HG02870 (cell line): Measurements from ENCODE around the gene RNF113B.
A peak's percentile ranks its signal among the peaks of the same experiment; 100 is the strongest.

Source experiments
- ATAC-seq: cut with Tn5 transposase; IDR thresholded peaks from one replicate; pipeline ENCODE4 v1.9.1; 2021; ENCODE audit warnings: mild to moderate bottlenecking, moderate library complexity; ENCODE audit not compliant: unreplicated experiment

The RNF113B gene

DNA sequence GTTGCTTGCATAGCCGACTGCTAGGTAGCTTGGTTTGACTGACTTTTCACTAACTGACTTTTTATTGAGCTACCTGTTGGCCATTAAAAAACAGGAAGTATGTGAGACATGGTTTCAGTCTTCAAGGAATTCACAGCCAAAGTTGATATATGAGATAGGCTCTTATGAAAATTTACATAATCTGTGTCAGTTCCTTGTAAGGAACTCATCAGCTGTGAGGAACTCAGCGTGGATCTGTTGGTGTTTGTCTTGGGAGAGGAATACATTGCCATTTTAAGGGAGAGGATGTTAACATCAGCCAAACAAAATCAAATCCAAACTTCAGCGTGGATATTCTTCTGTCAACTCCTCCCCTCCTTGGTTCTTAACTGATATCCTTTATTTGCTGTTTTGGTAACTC lies 2.0 kb downstream of the RNF113B start:
- no peak for ATAC-seq

DNA sequence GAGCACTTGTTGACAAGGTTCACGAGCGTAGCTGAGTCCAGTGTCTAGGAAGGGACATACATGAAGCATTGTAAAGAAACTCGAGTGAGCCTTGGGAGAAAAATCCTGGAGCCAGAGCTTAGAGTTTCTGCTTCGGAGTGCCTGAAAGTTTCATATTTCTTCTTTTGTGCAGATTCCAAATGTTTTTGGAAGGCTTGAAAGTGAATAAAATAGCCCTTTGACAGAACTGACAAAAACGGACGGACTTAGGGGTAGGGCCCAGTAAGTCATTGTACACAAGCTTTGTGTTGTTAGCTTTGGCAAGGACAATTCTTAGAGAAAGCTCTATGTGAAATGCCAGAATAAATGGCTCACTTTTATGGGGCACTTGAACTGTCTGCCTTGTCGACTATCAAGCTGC lies 2.8 kb downstream of the RNF113B start:
- no peak for ATAC-seq

DNA sequence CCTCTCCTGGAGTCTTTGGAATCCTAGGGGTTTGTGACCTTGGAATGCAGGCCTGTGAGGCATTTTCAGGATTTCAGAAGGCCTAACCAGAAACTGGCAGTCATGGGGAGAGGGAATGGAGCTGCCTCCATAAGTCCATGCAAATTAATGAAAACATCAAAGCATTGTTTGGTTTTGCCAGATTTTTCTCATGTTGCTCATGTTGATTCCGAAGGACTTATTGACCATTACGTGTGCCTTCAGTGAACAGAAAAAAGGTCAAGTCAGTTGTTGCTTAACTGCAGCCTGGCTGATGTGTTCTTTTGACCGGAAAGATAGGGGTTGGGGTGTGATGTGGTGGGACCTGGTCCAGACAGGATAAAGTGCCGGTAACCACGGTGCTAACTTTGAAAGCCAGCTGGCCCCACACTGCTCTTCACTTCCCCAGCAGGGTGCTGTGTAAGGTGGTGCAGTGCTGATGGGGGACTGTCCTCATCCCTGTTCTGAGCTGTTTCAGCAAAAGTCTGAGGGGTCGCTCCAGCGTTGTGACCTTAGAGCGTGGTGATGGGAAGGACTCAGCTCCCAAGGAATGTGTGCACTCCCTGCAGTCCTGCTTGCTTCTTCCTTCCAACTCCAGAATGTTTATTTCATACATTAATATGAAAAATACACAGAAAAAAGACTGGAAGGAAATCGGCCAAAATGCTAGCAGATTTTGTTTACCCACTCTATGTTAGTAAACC lies 3.5 kb downstream of the RNF113B start:
- no peak for ATAC-seq

DNA sequence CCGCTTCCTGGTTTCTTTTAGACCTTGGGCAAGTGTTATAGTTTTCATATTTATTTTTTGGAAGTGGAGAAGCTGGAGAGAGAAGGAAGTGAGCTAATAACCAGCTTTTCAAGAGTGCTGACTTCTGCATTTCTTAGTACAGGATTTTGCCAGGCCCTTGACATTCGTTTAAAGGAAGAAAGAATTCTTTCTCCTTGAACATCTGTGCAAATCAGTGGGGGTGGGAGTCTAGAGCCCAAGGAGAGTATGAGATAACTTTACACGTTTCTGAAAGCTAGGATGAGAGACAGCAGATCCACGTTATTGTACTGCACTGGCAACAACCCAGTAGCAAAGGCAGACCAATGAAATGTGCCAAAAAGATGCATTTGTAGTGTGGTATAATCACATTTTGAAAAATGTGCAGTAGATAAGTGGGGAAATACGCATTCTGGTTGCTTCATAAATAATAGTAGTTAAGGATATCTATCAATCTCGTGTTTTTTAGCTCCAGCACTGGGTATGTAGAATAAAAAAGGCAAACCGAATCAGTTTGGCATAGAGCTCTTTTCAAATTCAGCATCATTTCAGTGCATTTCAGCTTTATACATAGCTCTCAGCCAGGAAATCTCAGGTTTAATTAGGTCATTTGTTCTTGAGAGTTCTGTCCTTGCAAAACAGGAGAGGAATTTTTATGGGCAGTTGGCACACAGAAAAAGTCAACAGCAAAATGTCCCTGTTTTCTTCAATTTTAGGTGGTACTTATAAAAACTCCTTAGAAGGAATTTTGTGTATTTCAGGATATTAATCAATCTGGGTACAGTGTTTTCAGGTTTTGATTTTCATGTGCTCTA lies 4.3 kb downstream of the RNF113B start:
- no peak for ATAC-seq

DNA sequence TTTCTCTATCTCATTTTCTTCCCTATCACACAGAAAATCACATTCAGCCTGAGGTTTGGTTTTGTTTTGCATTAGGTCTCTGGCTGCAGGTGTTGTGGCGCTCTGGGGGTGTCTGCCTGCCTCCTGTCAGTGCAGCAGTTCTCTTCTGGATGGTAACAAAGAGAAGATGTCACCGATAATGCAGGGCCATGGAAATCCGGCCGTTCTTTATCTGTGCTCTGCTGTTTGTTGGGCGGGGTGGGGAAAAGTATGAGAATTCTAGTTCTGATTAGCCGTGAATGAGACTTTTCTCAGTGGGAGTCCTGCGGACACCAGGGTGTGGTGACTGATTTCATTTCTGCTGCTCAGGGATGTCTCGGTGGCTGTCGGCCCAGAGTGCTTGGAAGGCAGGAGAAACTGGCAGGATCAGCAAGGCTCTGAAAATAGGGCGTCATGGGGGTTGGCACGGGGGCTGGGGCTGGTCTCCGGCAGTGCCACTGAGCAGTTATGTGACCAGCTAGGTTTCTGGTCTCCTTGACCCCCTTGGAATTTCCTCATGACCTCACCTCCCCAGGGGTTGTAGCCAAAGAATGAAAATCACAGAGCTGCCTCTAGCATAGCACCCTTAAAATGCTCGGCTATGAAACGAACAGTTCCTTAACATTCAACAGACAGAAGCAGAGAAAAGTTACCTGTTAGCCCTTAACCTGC lies 5.0 kb downstream of the RNF113B start:
- no peak for ATAC-seq

DNA sequence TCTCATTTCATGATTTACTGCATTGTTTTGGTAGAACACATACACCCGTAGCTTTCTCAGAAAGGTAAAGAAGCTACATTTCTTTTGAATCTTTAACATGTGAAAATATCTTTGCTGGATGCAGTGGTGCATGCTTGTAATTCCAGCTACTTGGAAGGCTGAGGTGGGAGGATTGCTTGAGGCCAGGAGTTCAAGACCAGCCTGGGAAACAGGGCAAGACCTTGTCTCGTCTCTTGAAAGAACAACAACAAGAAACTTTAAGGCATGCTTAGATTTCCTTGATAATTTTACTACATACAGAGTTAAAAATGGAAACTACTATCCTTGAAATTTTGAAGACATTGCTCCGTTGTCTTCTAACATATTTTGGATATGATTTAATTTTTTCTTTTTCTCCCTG lies 7.7 kb downstream of the RNF113B start:
- ATAC-seq = no peak

DNA sequence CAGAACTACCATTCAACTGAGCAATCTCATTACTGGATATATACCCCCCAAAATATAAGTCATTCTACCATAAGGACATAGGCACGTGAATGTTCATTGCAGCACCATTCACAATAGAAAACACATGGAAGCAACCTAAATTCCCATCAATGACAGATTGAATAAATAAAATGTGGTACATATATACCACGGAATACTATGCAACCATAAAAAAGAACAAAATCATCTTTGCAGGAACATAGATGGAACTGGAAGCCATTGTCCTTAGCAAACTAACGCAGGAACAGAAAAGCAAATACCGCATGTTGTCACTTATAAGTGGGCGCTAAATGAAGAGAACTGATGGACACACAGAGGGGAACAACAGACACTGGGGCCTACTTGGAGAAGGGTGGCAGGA lies 14.1 kb downstream of the RNF113B start:
- ATAC-seq = no peak

DNA sequence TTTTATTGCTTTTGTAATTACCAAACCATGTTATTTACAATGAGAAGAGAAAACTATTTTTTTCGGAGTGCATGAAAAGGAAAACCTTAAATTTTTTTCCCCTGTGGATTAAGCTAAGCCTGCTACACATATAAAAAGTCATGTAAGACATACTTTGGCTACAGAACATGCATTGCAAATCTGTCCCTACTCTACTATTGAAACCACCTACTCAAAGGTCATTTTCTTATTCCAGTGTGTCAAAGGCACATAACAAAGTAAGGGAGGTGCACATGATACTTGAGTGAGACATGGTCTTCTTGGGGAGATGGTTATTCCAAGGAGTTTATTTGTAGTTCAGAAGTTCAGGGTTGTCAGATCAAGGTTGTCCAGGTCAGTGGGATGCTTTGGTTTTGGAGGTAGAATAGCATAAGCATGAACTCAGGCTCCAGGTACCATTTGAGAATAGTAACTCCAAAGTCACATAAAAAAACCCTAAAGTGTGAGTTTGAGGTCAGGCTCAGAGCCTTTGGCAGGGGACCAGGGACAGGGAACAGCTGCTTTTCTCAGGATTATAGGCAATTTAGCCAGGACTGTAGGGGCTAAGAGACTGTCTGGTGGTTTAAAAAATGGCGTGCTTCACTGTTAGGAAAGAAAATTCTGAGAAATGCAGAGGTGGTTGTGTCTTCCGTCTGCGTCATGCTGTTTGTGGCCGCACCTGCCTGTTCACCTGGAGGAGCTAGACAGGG lies 18.7 kb downstream of the RNF113B start:
- no peak for ATAC-seq

DNA sequence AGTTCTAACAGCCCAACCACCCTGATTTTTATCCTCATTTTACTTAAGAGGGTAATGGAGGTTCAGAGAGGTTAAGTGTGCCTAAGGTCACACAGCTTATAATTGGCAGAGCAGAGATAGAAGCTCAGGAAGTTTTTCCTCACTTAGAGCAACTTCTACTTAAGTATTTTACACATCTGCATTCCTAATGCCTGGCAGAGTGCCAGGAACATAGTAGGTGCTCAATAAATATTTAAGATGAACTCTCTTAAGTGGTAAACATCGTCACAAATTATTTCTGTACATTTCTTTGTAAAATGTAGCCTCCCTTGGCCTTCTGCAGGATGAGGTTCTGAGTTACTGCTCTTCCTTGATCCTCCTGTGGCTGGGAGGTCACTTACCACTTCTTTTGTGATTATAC lies 19.5 kb downstream of the RNF113B start:
- no peak for ATAC-seq

DNA sequence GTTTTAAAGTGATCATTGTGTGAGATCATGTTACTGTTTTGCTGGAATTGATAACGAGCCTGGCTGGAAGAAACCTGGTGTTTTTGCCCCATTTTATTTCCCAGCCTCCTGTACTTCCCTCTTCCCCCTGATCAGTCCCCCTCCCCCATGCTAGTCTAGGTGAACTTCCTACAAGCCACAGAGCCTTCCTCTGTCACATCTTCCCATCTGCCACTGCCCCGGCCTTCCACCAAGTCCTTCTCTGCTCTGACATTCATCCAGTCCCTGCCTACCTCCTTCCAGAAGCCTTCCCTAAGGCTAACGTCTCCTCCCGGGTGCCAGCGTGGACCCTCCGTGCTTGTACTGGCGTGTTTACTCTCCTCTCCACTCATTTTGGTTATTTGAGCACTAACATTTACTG lies 19.9 kb downstream of the RNF113B start:
- ATAC-seq = no peak

DNA sequence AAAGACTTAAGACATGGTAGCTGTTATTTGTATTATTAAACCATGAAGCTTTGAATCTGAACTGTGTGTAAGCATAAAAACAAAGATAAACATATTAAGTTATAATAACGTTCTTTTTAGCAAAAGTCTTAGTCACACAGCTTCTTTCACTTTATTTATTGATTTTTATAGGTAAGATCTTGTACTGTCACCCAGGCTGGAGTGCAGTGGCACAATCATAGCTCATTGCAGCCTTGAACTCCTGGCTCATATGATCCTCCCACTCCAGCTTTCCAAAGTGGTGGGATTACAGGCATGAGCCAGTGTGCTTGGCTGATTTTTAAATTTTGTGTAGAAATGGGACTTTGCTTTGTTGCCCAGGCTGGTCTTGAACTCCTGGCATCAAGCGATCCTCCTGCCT lies 20.8 kb downstream of the RNF113B start:
- no peak for ATAC-seq

DNA sequence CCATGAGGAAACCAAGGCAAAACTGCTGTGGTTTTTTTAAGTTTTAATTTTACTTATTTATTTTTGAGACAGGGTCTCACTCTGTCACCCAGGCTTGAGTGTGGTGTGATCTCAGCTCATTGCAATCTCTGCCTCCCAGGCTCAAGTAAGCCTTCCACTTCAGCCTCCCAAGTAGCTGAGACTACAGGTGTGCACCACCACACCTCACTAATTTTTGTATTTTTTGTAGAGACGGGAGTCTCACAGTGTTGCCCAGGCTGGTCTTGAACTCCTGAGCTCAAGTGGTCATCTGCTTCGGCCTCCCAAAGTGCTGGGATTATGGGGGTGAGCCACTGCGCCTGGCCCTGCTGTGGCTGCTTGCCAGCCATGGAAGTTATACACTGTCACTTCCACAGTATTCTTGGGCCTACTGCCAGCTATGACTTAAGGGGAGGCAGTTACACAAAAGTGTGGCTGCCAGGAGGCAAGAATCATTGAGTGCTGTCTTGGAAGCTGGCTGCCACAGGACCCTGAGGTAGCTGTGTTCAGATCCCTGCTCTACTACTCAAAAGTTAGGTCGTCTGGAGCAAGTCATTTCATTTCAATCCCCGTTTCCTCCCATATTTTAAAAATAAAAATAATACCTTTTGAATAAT lies 21.5 kb downstream of the RNF113B start:
- ATAC-seq = no peak

DNA sequence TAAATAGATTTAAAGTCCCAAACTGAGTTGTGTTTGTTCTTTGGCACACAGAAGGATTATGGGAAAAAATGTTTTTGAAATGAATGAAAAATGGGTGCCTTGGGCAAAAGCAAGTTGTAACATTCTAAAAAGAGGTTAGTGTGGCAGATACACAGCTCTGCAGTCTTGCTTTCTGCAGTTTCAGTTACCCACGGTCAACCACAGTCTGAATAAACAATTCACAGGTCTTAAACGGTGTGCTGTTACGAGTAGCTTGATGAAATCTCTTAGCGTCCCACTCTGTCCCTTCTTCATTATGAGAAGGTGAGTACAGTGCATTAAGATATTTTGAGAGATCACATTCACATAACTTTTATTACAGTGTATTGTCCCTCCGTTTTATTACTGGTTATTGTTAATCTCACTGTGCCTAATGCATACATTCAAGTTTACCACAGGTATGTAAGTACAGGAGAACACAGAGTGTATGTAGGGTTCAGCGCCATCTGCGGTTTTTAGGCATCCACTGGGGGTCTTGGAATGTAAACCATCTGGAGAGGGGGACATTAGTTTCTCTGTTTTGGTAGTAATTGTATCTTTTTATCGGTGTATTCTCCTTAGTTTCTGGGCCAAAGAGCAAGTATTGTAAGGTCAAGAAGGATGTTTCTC lies 26.1 kb downstream of the RNF113B start:
- ATAC-seq = no peak

DNA sequence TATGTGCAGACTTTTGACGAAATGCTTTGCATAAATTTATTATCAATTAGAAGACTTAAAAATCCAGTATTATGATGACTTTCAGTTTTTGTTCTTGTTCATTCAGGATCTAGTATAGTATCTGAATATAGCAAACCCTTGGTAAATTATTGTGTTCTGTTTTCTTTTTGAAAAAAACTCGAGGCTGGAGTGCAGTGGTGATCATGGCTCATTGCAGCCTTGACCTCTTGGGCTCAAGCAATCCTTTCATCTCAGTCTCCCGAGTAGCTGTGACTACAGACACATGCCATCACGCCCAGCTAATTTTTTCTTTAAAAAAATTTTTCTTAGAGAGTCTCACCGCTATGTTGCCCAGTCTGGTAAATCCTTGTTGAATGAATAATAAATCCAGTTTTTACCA lies 29.5 kb downstream of the RNF113B start:
- ATAC-seq = no peak

DNA sequence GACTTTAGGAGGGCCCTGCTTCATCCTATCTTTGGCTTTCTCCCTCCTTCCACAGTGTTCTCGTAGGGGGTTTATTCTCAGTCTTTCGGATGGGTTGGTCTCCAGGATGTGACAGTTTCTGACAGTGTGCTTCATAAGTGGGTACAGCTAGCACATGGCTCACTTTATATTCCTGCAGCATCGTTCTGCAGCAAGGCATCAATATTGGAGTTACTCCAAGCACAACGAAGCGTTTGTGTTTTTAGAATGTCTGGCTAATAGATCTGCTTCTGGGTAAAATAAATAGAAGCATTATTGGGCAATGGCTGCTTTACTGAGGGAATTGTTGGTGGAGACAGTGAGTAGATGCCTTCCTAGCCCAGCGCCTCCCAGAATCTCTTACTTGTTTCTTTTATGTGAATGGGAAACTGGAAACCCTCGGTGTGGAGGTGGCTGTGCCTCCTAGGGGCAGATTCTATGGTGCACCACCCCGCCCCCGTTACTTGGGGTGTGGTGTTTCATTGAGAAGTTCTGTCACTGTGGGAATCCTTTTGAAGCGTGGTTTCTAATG lies 32.2 kb downstream of the RNF113B start:
- no peak for ATAC-seq

DNA sequence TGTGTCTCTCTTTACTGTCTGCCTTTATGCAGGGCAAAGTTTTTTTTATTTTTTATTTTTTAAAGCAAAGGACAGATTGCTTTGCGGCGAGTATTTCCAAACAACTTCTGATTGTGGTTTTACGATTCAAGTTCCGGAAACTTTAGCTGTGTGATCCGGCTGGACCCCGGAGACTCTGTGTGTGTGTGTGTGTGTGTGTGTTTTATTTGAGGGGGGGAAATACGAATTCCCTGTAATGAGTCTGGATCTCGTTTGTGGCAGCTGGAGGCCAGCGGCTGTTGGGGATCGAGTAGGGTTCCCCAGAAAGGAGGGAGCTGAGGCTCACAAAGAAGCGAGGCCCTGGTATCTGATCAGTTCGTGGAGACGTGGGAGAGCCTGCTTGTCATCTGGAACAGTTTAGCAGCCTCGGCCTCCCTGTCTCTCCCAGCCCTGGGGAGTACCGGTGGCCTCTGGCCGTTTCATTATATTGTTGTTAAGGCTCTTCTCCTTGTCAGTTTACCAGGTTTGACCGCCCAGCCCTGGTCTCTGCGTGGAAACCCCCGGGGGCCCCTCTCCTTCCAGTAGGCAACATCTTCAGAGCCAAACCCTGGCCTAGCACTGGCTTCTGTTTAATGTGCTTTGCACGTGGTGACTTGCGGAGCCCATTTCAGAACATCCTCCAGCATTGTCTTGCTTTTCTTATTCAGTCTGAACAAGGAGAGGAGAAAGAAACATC lies 32.9 kb downstream of the RNF113B start:
- no peak for ATAC-seq

DNA sequence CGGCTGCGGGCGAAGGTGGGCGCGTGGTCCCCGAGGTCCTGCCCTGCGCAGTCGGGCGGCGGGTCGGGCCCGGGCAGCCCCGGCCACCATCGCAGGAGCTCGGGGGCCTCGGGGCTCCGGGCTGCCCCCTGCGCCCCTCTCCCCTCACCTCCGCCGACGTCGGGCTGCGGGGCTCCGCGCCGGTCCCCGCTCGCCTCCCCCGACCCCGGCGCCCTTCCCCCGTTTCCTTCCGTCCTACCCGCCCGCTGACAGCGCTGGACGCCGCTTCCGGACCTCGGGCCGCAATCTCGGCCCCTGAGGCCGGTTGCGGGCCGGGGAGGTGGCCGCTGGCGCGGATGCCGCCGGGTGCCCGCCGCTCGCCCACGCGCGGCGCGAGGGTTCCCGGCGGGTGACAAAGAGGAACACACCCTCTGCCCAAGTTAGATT lies 33.5 kb downstream of the RNF113B start:
- ATAC-seq = no peak

DNA sequence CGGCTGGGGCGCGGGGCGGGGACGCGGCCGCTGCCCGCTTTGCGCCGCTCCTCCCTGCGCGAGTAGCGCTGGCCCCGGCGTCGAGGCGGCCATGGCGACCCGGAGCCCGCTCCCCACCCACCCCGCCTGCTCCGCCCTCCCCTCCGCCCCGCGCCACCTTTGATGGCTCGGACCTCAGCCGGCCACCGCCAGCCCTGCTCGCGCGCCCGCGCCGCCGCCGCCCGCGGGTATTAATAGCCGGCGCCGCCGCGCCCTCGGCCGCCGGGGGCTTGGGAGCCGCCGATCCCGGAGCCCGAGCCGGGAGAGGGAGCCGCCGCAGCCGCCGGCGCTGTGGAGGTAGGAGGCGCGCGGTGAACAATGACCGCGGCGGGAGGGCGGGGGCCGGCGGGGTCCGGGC lies 33.9 kb downstream of the RNF113B start:
- ATAC-seq = peak; percentile 27
